ENCODE measurements around the gene TCP11L1. TPM values are rescaled to one million over a fixed set of nuclear protein-coding genes. Genes with fewer than 3 reads are reported as not detected.
A peak's percentile ranks its signal among the peaks of the same experiment; 100 is the strongest.

The TCP11L1 gene
- total and polyA plus RNA-seq, 9 donors = 6.9 to 13.2 (median 9.5) TPM

DNA sequence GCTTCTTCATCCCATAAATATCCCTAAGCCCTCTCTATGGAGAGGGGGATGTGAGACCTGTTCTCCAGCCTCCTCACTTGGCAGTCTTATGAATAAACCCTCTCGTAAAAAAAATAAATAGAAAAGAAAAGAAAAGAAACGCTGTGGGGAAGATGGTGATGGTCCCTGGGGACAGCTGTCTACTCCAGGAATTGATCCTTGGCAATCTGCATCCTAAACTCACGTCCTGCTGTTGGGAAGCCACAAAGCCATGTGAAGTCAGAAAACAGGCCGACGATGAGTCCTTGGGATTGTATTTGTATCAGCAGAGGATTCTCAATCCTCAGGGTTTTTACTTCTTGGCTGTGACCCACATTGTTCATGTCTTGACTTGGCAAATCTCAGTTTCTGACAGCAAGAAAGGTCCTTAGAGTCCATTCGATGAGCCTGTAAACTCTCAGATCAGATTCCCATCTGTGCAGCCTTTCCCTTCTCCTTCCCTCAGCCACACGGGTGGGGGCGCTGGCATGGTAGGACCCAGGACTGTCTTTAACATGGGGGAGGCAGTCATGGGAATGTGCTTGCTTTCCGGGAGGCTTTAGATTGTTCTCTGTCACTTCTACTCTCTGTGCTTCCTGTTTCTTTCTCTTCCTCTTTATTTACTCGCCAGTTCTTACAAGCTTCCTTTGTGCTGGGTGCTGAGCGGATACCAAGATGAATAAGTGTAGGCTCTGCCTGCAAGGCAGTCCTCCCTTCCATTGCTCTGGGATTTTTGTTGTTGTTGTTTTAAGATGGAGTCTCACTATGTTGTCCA, 24.9 kb downstream of the TCP11L1 start:
- Histone ChIP-seq H3K27ac (ENCODE audit: low read length) (no peak overlapping the region), H3K4me3 (ENCODE audit: low read length) (no peak overlapping the region), H3K36me3 (ENCODE audit: control insufficient read depth, insufficient read depth, low read length) (peaks cover 67% of the 10 kb centered on the region), H3K9me3 (replicated peaks; ENCODE audit: control insufficient read depth, low read depth, low read length) (no peaks in the 10 kb centered on the region), H3K27me3 (ENCODE audit: control insufficient read depth, insufficient read depth, low read length) (no peaks in the 10 kb centered on the region), H3K4me1 (ENCODE audit: control insufficient read depth, insufficient read depth, low read length) (peaks cover 9% of the 10 kb centered on the region)
- peak; percentile 15 for DNase-seq
- WGBS (ENCODE audit: insufficient coverage) = 15% methylated on average over 4 of the region's 11 CpGs

DNA sequence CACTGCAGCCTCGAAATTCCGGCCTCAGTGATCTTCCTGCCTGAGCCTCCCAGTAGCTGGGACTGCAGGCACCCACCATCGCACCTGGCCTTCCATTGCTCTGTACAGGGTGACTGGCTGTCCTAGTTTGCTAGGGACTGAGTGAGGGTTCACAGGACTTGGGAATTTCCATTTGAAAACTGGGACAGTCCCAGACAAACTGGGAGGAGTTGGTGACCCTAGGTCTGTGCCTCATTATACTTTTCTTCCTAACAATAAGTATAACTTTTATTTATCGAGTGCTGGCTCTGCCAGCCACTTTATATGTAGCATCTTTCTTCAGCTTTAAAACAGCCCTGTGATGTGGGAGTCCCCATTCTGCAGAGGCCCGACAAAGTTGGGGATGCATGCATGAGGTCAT, 25.5 kb downstream of the TCP11L1 start:
- peaks cover 66% of the 10 kb centered on the region for H3K36me3 ChIP-seq (ENCODE audit: control insufficient read depth, insufficient read depth, low read length)

DNA sequence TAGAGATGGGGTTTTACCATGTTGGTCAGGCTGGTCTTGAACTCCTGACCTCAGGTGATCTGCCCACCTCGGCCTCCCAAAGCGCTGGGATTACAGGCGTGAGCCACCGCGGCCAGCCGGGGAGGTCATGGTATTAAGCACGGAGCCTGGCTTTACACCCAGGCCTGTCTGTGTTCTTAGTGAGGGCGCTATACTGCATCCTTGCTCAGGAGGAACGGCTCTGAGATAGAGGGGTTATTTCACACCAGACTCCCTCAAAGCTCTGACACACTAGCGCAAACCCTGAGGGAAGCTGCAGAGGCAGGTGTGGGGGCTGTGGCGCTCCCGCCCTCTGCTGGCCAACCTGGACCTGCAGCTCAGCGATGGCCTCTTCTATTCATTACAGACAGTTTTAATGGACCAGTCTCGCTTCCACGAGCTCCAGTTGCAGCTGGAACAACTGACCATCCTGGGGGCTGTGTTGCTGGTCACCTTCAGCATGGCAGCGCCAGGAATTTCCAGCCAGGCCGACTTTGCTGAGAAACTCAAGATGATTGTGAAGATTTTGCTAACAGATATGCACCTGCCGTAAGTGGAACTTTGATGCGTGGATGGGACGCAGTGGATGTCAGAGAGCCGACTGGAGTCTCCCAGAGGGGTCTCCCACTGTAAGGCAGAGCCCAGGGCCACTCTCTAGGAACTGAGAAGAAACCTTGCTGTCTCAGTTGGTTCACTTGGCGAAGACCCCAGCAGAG, 26.2 kb downstream of the TCP11L1 start:
- peaks cover 63% of the 10 kb centered on the region for H3K36me3 ChIP-seq (ENCODE audit: control insufficient read depth, insufficient read depth, low read length)
- H3K9me3 ChIP-seq (replicated peaks; ENCODE audit: control insufficient read depth, low read depth, low read length) = no peaks in the 10 kb centered on the region
- peak; percentile 59 for DNase-seq
- peaks cover 9% of the 10 kb centered on the region for H3K4me1 ChIP-seq (ENCODE audit: control insufficient read depth, insufficient read depth, low read length)
- H3K4me3 ChIP-seq (ENCODE audit: low read length) = no peak overlapping the region
- no peaks in the 10 kb centered on the region for H3K27me3 ChIP-seq (ENCODE audit: control insufficient read depth, insufficient read depth, low read length)
- H3K27ac ChIP-seq (ENCODE audit: low read length) = no peak overlapping the region
- WGBS (ENCODE audit: insufficient coverage) = 59% methylated on average over 12 of the region's 22 CpGs

More for the DNA sequence above, 25.5 kb downstream of the TCP11L1 start:
- H3K27ac ChIP-seq (ENCODE audit: low read length) = no peak overlapping the region
- H3K4me3 ChIP-seq (ENCODE audit: low read length) = no peak overlapping the region
- WGBS (ENCODE audit: insufficient coverage) = 83% methylated on average over 3 of the region's 5 CpGs
- no peak for DNase-seq
- no peaks in the 10 kb centered on the region for H3K27me3 ChIP-seq (ENCODE audit: control insufficient read depth, insufficient read depth, low read length)
- no peaks in the 10 kb centered on the region for H3K9me3 ChIP-seq (replicated peaks; ENCODE audit: control insufficient read depth, low read depth, low read length)
- H3K4me1 ChIP-seq (ENCODE audit: control insufficient read depth, insufficient read depth, low read length) = peaks cover 9% of the 10 kb centered on the region

DNA sequence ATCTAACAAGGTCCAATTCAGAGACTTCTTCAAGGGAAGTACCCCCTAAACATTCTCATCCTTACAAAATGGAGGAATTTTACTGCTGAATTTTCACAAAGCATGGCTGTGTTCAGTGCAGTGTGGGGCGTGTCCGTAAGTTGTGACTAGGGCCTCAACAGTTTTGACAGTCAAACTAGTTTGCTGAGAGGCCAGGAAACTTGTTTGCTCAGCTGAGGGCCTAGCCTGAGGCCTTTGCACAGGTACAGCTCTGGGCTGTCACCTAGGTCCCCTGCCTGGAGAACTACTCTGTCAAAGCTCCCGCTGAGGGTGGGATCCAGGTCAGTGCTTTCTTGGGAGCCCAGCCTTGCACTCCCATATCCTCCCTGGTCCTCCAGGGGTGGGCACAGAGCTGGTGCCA, 27.9 kb downstream of the TCP11L1 start:
- peaks cover 59% of the 10 kb centered on the region for H3K36me3 ChIP-seq (ENCODE audit: control insufficient read depth, insufficient read depth, low read length)
- WGBS (ENCODE audit: insufficient coverage) = 100% methylated on average over 1 of the region's 3 CpGs
- no peak overlapping the region for H3K27ac ChIP-seq (ENCODE audit: low read length)
- H3K27me3 ChIP-seq (ENCODE audit: control insufficient read depth, insufficient read depth, low read length) = no peaks in the 10 kb centered on the region
- no peaks in the 10 kb centered on the region for H3K9me3 ChIP-seq (replicated peaks; ENCODE audit: control insufficient read depth, low read depth, low read length)
- no peak for DNase-seq
- no peak overlapping the region for H3K4me3 ChIP-seq (ENCODE audit: low read length)
- H3K4me1 ChIP-seq (ENCODE audit: control insufficient read depth, insufficient read depth, low read length) = peaks cover 9% of the 10 kb centered on the region

DNA sequence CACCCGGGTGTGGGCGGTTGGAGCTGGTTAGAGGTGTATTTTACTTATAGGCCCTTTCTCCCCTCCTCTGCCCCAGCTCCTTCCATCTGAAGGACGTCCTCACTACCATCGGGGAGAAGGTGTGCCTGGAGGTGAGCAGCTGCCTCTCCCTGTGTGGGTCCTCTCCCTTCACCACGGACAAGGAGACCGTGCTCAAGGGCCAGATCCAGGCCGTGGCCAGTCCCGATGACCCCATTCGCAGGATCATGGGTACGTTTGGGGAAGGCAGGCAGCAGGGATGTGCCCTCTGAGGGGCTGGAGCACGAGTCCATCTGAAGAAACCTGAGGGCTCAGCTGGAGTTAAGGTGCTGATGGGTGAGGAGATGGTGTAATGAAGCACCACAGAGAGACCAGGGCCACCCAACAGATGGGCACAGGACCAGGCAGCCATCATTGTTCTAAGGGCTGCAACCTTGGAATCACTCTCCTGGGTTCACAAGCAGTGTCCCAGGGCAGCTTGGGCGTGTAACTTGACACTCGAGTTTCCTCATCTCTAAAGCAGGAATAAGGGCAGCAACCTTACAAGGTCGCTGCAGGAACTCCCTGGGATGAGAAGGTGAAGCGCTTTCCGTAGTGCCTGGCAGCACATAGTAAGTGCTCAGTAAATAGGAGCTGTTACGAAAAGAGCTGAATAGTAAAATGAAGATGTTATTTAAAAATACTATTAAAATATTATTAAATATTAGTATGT, 29.4 kb downstream of the TCP11L1 start:
- WGBS (ENCODE audit: insufficient coverage) = 93% methylated on average over 12 of the region's 17 CpGs

DNA sequence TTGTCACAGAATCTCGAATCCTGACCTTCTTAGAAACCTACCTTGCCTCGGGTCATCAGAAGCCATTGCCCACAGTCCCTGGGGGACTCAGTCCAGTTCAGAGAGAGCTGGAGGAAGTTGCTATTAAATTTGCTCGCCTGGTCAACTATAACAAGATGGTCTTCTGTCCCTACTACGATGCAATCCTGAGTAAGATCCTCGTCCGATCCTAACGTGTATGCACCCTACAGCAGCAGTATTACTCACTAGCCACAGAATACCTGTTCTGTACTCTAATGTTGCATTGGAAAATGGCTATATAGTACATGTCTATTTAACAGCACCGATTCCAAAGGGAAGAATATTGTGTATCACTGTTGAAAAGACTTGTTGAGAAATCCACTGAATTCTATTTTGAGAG, 33.1 kb downstream of the TCP11L1 start:
- Histone ChIP-seq H3K9me3 (replicated peaks; ENCODE audit: control insufficient read depth, low read depth, low read length) (no peaks in the 10 kb centered on the region), H3K4me1 (ENCODE audit: control insufficient read depth, insufficient read depth, low read length) (no peaks in the 10 kb centered on the region), H3K36me3 (ENCODE audit: control insufficient read depth, insufficient read depth, low read length) (peaks cover 62% of the 10 kb centered on the region), H3K27me3 (ENCODE audit: control insufficient read depth, insufficient read depth, low read length) (no peaks in the 10 kb centered on the region), H3K27ac (ENCODE audit: low read length) (no peak overlapping the region), H3K4me3 (ENCODE audit: low read length) (no peak overlapping the region)
- no CpG with 5 or more reads among the region's 8 CpGs for WGBS (ENCODE audit: insufficient coverage)
- no peak for DNase-seq

More for the DNA sequence above, 29.4 kb downstream of the TCP11L1 start:
- H3K27me3 ChIP-seq (ENCODE audit: control insufficient read depth, insufficient read depth, low read length) = no peaks in the 10 kb centered on the region
- peaks cover 7% of the 10 kb centered on the region for H3K4me1 ChIP-seq (ENCODE audit: control insufficient read depth, insufficient read depth, low read length)
- no peak overlapping the region for H3K4me3 ChIP-seq (ENCODE audit: low read length)
- no peak for DNase-seq
- no peak overlapping the region for H3K27ac ChIP-seq (ENCODE audit: low read length)
- H3K9me3 ChIP-seq (replicated peaks; ENCODE audit: control insufficient read depth, low read depth, low read length) = no peaks in the 10 kb centered on the region
- H3K36me3 ChIP-seq (ENCODE audit: control insufficient read depth, insufficient read depth, low read length) = peaks cover 59% of the 10 kb centered on the region

DNA sequence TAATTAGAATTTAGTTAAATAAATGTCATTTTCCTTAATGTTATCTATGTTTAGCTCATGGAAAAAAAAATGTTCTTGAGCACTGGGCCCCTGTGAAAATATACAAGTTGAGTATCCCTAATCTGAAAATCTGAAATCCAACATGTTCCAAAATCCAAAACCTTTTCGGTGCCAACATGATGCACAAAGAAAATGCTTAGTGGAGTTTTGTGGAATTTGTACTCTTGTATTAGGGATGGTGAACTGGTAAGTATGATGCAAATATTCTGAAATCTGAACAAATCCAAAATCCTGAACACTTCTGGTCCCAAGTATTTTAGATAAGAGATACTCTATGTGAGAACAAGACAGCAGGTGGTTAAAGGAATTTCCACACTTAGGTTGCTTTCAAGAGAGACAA, 44.5 kb downstream of the TCP11L1 start:
- Histone ChIP-seq H3K9me3 (replicated peaks; ENCODE audit: control insufficient read depth, low read depth, low read length) (no peaks in the 10 kb centered on the region), H3K27ac (ENCODE audit: low read length) (no peak overlapping the region), H3K4me1 (ENCODE audit: control insufficient read depth, insufficient read depth, low read length) (no peaks in the 10 kb centered on the region), H3K36me3 (ENCODE audit: control insufficient read depth, insufficient read depth, low read length) (peaks cover 26% of the 10 kb centered on the region), H3K4me3 (ENCODE audit: low read length) (no peak overlapping the region), H3K27me3 (ENCODE audit: control insufficient read depth, insufficient read depth, low read length) (no peaks in the 10 kb centered on the region)
- WGBS (ENCODE audit: insufficient coverage) = no CpG with 5 or more reads among the region's 1 CpG
- DNase-seq = no peak

DNA sequence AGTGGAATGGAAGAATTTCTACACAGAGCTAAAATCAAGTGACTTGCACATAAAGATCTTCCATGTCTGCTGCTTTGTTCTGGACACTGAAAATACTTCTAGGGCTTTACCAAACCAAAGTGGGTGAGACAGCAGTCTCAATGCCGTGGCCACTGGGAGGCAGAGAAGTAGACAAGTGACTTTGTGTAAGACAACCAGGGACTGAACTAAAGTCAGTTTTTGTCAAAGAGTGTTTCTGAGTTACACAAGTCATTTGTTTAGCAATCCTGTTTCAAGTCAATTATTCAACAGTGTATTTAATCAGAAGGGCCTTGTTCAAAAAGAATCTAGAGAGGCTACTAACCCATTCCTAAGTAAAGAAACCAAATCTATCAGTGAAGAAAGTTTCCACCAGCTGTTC, 46.6 kb downstream of the TCP11L1 start:
- Histone ChIP-seq H3K9me3 (replicated peaks; ENCODE audit: control insufficient read depth, low read depth, low read length) (no peaks in the 10 kb centered on the region), H3K27me3 (ENCODE audit: control insufficient read depth, insufficient read depth, low read length) (no peaks in the 10 kb centered on the region), H3K4me1 (ENCODE audit: control insufficient read depth, insufficient read depth, low read length) (no peaks in the 10 kb centered on the region), H3K36me3 (ENCODE audit: control insufficient read depth, insufficient read depth, low read length) (peaks cover 18% of the 10 kb centered on the region), H3K27ac (ENCODE audit: low read length) (no peak overlapping the region), H3K4me3 (ENCODE audit: low read length) (no peak overlapping the region)
- WGBS (ENCODE audit: insufficient coverage) = no CpG with 5 or more reads among the region's 1 CpG
- no peak for DNase-seq

DNA sequence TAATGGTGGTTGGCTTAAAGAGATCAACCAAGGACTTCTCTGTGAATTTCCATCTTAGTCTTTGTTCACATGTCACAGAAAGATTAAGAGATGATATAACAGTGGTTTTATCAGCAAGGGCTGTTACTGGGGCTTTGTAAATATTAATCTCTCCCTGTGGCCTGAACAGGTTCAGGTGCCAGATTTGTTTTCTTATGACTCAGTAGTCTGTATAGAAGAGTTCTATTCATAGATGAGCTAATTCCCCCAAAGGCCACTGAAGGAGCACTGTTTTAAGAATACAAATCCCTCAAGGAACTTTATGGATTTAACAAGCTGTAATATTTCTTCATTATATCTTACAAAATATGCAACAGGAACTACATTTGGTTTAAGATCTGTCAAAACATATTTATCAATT, 50.4 kb downstream of the TCP11L1 start:
- H3K4me3 ChIP-seq (ENCODE audit: low read length) = no peak overlapping the region
- H3K27me3 ChIP-seq (ENCODE audit: control insufficient read depth, insufficient read depth, low read length) = no peaks in the 10 kb centered on the region
- H3K4me1 ChIP-seq (ENCODE audit: control insufficient read depth, insufficient read depth, low read length) = no peaks in the 10 kb centered on the region
- no peak for DNase-seq
- H3K27ac ChIP-seq (ENCODE audit: low read length) = no peak overlapping the region
- peaks cover 9% of the 10 kb centered on the region for H3K36me3 ChIP-seq (ENCODE audit: control insufficient read depth, insufficient read depth, low read length)
- no peaks in the 10 kb centered on the region for H3K9me3 ChIP-seq (replicated peaks; ENCODE audit: control insufficient read depth, low read depth, low read length)

DNA sequence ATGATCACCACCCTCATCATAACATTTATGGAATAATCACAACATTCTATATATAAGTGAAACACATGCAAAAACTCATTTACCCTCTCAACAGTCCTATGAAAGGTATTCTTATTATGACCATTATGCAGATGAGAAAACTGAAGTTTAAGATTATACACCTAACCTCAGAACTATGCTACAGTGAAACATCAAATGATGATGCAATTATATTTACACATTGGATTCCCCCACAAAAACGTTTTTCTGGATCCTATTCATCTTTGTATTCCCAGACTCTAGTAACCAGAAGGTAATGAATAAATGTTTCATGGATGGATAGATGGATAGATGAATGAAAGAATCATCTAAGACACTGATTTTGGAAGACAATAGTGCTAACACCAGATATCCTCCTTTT, 54.8 kb downstream of the TCP11L1 start:
- Histone ChIP-seq H3K36me3 (ENCODE audit: control insufficient read depth, insufficient read depth, low read length) (peaks cover 3% of the 10 kb centered on the region), H3K27me3 (ENCODE audit: control insufficient read depth, insufficient read depth, low read length) (no peaks in the 10 kb centered on the region), H3K27ac (ENCODE audit: low read length) (no peak overlapping the region), H3K9me3 (replicated peaks; ENCODE audit: control insufficient read depth, low read depth, low read length) (no peaks in the 10 kb centered on the region), H3K4me1 (ENCODE audit: control insufficient read depth, insufficient read depth, low read length) (no peaks in the 10 kb centered on the region), H3K4me3 (ENCODE audit: low read length) (no peak overlapping the region)
- DNase-seq = no peak
- no CpG with 5 or more reads among the region's 1 CpG for WGBS (ENCODE audit: insufficient coverage)

All from muscle of leg (tissue), 11 donors.